ENCODE results near the gene ZNF768. TPM values are rescaled to one million over a fixed set of nuclear protein-coding genes. Genes with fewer than 3 reads are reported as not detected.

The ZNF768 gene
- total RNA-seq, 4 donors from 2014 or later: 16.5 to 22.5 (median 18.6) TPM

DNA sequence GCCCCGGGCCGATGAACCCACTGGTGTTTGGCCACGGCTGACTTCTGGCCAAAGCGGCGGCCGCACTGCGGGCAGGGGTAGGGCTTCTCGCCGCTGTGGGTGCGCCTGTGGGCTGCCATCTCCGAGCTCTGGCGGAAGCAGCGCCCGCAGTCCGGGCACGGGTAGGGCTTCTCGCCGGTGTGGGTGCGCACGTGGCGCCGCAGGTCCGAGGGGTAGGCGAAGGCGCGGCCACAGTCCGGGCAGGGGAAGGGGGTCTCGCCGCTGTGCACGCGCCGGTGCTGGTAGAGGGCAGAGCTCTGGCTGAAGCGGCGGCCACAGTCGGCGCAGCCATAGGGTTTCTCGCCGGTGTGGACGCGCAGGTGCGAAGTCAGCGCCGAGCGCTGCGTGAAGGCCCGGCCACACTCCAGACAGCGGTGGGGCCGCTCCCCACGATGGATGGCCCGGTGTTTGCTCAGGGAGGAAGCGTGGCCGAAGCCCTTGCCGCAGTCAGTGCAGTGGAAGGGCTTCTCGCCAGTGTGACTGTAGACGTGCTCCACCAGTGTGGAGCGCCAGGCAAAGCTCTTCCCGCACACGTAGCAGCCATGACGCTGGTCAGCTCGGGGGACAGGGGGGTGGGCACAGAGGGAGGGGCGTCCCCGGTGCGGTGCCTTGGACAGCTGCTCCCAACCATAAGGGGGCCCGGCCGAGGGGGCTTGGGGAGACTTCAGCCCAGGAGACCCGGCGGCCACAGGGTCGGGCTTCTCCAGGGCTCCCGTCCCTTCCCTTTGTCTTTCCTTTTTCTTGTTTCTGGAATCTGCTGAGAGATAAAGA is 29.2 kb upstream of the ZNF768 start:
- no peak for TF ChIP-seq CTCF (IDR thresholded peaks at IDR 0.05)
- no peak for ATAC-seq (ENCODE audit: low FRiP score)
- DNase-seq (ENCODE audit: low spot score): no peak

DNA sequence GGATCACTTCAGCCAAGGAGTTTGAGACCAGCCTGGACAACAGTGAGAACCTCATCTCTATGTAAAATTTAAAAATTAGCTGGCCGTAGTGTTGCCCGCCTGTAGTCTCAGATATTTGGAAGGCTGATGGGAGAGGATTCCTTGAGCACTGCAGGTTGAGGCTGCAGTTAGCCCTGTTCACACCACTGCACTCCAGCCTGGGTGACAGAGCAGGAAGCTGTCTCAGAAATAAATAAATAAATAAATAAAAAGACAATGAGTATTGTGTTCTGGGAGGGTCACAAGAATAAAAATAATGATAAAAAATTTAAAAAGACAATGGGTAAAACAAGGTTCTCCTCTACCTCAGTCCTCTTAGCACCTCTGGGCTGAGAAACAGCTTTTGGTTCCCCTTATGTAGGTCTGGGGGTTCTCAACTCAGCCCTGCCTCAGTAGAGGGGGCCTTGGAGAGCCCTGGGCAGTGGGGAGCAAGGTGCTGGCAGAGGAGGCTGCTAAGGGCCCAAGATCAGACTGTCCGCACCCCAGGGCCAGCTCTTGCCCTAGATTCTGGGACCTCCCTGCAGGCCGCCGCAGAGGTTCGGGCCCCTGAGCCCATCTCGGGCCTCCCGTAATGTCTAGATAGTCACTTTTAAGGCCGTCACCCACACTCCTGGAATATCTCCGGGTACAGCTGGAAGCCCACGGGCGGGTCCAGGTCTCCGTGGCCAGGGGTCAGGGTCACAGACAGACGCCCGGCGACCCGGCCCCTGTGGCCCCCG is 28.4 kb upstream of the ZNF768 start:
- no peak for ATAC-seq (ENCODE audit: low FRiP score)
- no peak for DNase-seq (ENCODE audit: low spot score)
- TF ChIP-seq CTCF (IDR thresholded peaks at IDR 0.05): no peak

DNA sequence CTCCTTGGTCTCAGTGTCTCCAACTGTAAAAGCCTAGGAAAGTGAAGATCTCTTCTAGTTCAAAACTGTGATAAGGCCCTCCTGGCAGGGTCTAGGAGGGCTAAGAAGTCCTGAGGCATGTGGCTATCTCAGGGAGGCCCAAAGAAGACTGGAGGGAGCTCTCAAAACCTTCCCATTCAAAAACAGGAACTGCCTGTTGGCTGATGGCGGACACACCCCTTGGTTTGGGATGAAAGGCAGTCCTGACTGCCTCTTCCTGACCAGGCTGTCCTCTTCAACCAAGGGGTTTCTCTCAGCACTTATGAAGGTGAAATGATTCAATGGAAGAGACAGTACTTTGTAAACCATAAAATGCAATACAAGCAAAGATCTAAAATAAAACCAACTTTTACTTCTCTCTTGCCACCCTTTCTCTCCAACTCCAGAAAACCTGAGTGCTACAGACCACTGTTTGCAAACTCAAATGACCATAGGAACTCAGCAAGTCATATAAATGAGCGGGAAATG is 27.1 kb upstream of the ZNF768 start:
- no peak for TF ChIP-seq CTCF (IDR thresholded peaks at IDR 0.05)
- no peak for ATAC-seq (ENCODE audit: low FRiP score)
- no peak for DNase-seq (ENCODE audit: low spot score)

GRCh38 chr16:30552956-30553355 is 26.6 kb upstream of the ZNF768 start:
- ATAC-seq (ENCODE audit: low FRiP score) (no peak), DNase-seq (ENCODE audit: low spot score) (no peak)
- TF ChIP-seq CTCF (IDR thresholded peaks at IDR 0.05): no peak

DNA sequence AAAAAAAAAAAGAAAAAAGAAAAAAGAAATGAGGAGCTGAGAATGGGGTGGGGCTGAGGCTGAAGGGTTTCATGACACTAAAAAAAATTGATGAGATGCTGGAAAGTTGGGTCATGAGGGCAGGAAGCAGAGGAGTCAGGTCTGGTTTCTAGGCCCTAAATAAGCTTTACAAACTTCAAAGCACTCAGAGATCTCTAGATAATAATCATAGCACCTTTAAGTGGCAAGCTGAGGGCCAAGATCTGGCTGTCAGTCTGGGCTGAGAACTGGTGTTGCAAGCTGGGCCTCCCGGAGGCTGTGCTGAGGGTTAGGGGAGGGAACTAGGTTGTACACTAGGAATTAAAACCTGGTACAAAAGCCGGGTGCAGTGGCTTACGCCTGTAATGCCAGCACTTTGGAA is 25.4 kb upstream of the ZNF768 start:
- no peak for TF ChIP-seq CTCF (IDR thresholded peaks at IDR 0.05)
- ATAC-seq (ENCODE audit: low FRiP score): no peak
- no peak for DNase-seq (ENCODE audit: low spot score)

DNA sequence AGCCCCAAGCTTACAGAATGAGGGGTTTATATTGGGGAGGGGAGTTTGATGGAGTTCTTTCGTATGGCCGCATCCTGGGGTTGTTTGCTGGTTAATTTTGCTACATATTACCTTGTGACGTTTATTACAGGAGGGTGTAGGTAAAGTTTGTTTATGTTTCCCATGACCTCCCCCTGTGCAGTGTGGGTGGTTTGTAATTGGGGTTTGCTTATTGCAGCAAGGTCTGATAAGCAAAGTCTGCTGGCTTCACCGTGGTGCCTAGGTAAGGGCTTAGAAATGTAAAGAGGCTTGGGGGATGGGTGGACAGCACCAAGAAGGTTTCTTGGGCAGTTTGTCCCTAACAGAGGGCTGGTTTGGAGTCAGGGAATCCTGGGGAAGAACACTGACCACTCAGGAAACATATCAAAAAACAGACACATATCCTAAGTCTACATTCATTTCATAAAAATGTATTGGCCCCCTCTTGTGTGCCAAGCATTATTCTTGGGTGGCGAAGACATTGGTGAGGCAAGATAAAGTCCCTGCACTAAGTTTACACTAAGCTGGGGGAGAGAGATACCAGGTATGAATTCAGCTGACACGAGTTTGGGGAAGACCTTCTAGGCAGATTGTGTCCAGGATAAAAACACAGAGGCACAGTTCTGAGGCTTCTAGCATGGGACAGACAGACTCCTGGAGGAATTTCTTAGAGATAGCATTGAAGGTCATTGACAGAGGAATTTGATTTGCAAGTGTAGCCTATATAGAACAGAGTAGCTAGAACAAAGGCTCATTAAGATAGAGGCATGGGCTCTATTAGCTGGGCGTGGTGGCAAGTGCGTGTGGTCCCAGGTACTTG is 22.3 kb upstream of the ZNF768 start:
- no peak for TF ChIP-seq CTCF (IDR thresholded peaks at IDR 0.05)
- no peak for ATAC-seq (ENCODE audit: low FRiP score)
- DNase-seq (ENCODE audit: low spot score): no peak

All from omental fat pad (tissue), 4 donors.